Measurements from ENCODE around the gene RPL15.

RPL15 gene

DNA sequence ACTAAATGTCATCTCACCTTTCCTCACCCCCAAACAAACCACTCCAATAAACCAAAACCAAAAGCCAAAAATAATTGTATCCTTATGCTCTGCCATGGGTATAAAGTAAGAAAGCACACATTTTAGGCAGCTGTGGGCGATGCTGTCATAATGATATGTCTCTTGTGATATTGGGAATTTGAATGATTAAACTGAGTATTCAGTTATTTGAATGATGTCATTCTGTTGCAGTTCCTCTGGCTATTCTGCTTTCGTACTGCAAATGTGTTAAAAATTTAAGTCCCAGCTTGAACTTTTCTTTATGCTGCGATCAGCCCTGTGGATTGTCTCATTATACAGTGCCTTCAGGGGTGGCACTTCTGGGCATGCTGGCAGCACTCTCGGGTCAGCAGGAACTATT is 17.3 kb downstream of the RPL15 start:
- no peak for DNase-seq (ENCODE audit: extremely low spot score)
- TF ChIP-seq, protein P1, sequence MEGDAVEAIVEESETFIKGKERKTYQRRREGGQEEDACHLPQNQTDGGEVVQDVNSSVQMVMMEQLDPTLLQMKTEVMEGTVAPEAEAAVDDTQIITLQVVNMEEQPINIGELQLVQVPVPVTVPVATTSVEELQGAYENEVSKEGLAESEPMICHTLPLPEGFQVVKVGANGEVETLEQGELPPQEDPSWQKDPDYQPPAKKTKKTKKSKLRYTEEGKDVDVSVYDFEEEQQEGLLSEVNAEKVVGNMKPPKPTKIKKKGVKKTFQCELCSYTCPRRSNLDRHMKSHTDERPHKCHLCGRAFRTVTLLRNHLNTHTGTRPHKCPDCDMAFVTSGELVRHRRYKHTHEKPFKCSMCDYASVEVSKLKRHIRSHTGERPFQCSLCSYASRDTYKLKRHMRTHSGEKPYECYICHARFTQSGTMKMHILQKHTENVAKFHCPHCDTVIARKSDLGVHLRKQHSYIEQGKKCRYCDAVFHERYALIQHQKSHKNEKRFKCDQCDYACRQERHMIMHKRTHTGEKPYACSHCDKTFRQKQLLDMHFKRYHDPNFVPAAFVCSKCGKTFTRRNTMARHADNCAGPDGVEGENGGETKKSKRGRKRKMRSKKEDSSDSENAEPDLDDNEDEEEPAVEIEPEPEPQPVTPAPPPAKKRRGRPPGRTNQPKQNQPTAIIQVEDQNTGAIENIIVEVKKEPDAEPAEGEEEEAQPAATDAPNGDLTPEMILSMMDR (IDR thresholded peaks at IDR 0.05; ENCODE audit: control extremely low read depth, extremely low read depth, low read depth, missing control alignments) = no peak
- CTCF ChIA-PET = no interaction called here
- POLR2A ChIA-PET = no interaction called here

GRCh38 chr3:23937296-23937695 is 20.4 kb downstream of the RPL15 start:
- TF ChIP-seq, protein P1 (IDR thresholded peaks at IDR 0.05; ENCODE audit: control extremely low read depth, extremely low read depth, low read depth, missing control alignments) = no peak
- ChIA-PET CTCF (no interaction called here), POLR2A (no interaction called here)
- DNase-seq (ENCODE audit: extremely low spot score) = no peak

- CTCF ChIA-PET = no interaction called here
- POLR2A ChIA-PET = no interaction called here
- DNase-seq (ENCODE audit: extremely low spot score) = no peak
- TF ChIP-seq, protein P1 (IDR thresholded peaks at IDR 0.05; ENCODE audit: control extremely low read depth, extremely low read depth, low read depth, missing control alignments) = no peak
Observed at GRCh38 chr3:23938688-23939087, 21.8 kb downstream of the RPL15 start.

DNA sequence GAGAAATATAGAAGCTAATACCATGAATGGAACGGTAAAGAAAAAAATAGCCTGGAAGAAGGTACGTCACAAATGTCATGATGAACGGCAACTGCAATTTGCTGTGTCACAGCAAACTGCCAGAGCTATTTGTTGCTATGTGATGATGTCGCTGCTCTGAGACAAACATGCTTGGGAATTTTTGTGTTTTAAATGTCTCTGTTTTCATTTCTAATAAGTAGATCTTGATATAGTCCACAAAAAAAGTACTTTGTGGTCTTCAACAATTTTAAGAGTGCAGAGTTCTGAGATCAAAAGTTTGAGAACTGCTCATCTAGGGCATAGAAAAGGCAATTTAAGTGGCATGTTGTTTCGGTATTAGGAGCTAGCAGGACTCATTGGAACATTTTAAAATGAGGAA is 23.8 kb downstream of the RPL15 start:
- ChIA-PET CTCF (interaction anchor here (1.3 kb wide), 1 partner anchor 17 kb away, joined by 3 read pairs; no protein-coding TSS in a partner anchor), POLR2A (interaction anchor here (1.0 kb wide), 1 partner anchor 24 kb away, joined by 4 read pairs; the partner anchor contains the start of genes NKIRAS1 and RPL15)
- TF ChIP-seq, protein P1 (IDR thresholded peaks at IDR 0.05; ENCODE audit: control extremely low read depth, extremely low read depth, low read depth, missing control alignments) = no peak
- no peak for DNase-seq (ENCODE audit: extremely low spot score)

GRCh38 chr3:23941440-23941839 is 24.5 kb downstream of the RPL15 start:
- ChIA-PET CTCF (interaction anchor here (1.3 to 1.4 kb wide), 2 partner anchors 17 to 53 kb away, joined by 3 read pairs; no protein-coding TSS in a partner anchor), POLR2A (interaction anchor here (1.0 kb wide), 1 partner anchor 25 kb away, joined by 4 read pairs; the partner anchor contains the start of genes NKIRAS1 and RPL15)
- DNase-seq (ENCODE audit: extremely low spot score) = no peak
- TF ChIP-seq, protein P1 (IDR thresholded peaks at IDR 0.05; ENCODE audit: control extremely low read depth, extremely low read depth, low read depth, missing control alignments) = no peak

GRCh38 chr3:23942546-23942945 is 25.6 kb downstream of the RPL15 start:
- POLR2A ChIA-PET = no interaction called here
- no peak for DNase-seq (ENCODE audit: extremely low spot score)
- TF ChIP-seq, protein P1 (IDR thresholded peaks at IDR 0.05; ENCODE audit: control extremely low read depth, extremely low read depth, low read depth, missing control alignments) = no peak
- CTCF ChIA-PET = interaction anchor here (1.4 kb wide), 1 partner anchor 54 kb away, joined by 3 read pairs; no protein-coding TSS in a partner anchor

Data from GM10248 (cell line).